Measurements from ENCODE around the gene NME7.
"Not testable (repeated sequence)": the region's sequence is repeated elsewhere in the genome, so short reads cannot be mapped to it uniquely, and the experiment has no call there.

The NME7 gene, protein sequence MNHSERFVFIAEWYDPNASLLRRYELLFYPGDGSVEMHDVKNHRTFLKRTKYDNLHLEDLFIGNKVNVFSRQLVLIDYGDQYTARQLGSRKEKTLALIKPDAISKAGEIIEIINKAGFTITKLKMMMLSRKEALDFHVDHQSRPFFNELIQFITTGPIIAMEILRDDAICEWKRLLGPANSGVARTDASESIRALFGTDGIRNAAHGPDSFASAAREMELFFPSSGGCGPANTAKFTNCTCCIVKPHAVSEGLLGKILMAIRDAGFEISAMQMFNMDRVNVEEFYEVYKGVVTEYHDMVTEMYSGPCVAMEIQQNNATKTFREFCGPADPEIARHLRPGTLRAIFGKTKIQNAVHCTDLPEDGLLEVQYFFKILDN

DNA sequence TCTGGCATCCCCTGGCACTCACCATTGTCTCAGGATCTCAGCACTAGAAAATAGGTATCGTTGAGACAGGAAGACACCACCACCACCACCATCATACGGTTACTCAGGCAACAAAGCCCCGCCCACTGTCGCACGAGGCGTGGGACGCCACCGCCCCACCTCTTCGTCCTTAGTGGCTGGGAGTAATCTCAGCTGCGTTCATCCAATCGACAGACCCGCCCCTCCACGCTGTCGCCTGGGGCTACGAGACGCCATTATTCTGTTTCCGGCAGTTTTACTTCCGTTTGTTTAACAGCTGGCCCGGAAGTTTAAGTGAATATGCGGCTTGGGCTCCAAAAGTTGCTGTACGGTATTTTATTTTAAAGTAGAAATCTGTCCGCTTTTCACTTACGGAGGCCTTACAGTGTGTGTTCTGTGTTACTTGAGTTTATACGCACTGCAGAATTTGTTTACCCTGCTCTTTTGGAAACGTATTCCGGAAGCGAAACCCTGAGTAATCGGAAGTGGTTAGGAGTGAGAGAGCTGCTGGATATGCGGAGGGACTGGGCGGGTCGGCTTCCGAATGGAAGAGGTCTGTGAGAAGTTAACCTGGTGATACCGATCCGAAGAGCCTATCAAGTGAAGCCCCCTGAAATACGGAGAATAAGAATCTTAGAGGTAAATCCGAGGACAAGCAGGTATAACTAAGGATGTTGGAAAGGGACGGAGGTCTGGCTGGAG, at the start of gene NME7, which contains the start of gene BLZF1:
NME7 (minus strand) TSS at position 112 of the 720 bp plus-strand sequence; CDS start at position 25, 87 bp downstream.
BLZF1 (plus strand) TSS at position 510 of the 720 bp plus-strand sequence. CDS start 1,328 bp downstream, outside the sequence.
- TF ChIP-seq, protein P1, sequence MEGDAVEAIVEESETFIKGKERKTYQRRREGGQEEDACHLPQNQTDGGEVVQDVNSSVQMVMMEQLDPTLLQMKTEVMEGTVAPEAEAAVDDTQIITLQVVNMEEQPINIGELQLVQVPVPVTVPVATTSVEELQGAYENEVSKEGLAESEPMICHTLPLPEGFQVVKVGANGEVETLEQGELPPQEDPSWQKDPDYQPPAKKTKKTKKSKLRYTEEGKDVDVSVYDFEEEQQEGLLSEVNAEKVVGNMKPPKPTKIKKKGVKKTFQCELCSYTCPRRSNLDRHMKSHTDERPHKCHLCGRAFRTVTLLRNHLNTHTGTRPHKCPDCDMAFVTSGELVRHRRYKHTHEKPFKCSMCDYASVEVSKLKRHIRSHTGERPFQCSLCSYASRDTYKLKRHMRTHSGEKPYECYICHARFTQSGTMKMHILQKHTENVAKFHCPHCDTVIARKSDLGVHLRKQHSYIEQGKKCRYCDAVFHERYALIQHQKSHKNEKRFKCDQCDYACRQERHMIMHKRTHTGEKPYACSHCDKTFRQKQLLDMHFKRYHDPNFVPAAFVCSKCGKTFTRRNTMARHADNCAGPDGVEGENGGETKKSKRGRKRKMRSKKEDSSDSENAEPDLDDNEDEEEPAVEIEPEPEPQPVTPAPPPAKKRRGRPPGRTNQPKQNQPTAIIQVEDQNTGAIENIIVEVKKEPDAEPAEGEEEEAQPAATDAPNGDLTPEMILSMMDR (IDR thresholded peaks at IDR 0.05; ENCODE audit: insufficient read depth, missing control alignments), result no peak
- DNase-seq (ENCODE audit: insufficient read length, low spot score), result peak; percentile 50
- peak; percentile 94 for FAIRE-seq

DNA sequence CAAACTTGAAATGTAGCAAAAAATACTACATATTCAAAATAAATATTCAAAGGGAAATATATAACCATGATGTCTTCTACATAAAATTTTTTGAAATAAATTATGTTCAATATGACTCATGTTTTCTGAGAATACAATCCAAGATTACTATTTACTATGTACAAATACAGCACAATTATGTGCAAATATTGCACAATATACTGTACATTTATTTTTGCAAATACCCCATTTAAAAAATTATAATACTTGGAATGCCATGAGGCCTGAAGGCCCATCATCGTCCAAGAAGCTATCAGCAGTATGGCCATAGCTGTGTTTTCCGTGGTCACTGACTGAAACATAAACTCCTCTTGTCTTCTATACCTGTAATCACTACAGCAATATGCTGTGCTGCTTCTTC, 47.4 kb upstream of the NME7 start:
- TF ChIP-seq, protein P1 (IDR thresholded peaks at IDR 0.05; ENCODE audit: insufficient read depth, missing control alignments), result no peak
- FAIRE-seq (no peak), DNase-seq (ENCODE audit: insufficient read length, low spot score) (no peak)

DNA sequence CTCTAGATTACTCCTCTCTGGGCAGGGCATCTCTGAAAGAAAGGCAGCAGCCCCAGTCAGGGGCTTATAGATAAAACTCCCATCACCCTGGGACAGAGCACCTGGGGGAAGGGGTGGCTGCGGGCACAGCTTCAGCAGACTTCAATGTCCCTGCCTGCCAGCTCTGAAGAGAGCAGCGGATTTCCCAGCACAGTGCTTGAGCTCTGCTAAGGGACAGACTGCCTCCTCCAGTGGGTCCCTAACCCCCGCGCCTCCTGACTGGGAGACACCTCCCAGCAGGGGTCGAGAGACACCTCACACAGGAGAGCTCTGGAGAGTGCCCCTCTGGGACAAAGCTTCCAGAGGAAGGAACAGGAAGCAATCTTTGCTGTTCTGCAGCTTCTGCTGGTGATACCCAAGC, 40.7 kb upstream of the NME7 start:
- FAIRE-seq; DNase-seq (ENCODE audit: insufficient read length, low spot score): not testable (repeated sequence)

DNA sequence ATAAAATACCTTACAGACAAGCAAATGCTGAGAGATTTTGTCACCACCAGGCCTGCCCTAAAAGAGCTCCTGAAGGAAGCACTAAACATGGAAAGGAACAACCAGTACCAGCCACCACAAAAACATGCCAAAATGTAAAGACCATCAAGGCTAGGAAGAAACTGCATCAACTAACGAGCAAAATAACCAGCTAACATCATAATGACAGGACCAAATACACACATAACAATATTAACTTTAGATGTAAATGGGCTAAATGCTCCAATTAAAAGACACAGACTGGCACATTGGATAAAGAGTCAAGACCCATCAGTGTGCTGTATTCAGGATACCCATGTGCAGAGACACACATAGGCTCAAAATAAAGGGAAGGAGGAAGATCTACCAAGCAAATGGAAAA, 35.0 kb upstream of the NME7 start:
- not testable (repeated sequence) for FAIRE-seq

DNA sequence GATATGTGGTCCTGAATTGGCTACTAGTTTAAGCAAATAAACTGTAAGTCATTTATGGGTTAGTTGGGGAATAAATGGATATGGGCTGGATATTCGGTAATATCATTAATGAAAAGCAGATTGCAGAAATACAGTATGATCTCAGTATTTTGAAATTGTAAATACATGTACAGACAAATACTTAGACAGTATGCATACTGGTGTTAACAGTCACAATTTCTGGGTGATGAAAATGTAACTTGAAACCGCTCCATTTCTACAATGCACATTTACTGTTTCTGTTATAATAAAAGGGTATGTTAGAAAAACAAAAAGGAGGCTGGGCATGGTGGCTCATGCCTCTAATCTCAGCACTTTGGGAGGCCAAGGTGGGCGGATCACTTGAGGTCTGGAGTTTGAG, 28.4 kb upstream of the NME7 start:
- FAIRE-seq, result no peak

More for the DNA sequence above, 35.0 kb upstream of the NME7 start:
- not testable (repeated sequence) for DNase-seq (ENCODE audit: insufficient read length, low spot score)

DNA sequence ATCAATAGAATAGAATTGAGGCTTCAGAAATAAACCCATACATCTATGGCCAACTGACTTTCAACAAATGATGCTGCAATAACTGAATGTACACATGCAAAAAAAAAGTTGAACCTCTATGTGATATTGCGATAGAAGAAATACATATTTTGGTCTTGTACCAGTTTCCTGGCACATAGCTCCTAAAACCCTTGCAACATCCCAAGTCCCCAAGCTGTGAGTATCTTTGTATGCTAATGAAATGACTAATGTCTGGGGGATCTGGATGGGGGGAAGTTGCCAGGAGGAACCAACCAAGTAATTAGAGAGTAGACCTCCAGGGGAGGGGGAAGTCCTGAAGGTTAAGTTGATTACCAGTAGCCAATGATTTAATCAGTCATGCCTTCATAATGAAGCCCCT, 24.8 kb upstream of the NME7 start:
- FAIRE-seq (no peak), DNase-seq (ENCODE audit: insufficient read length, low spot score) (no peak)
- TF ChIP-seq, protein P1 (IDR thresholded peaks at IDR 0.05; ENCODE audit: insufficient read depth, missing control alignments), result no peak

More for the DNA sequence above, 28.4 kb upstream of the NME7 start:
- TF ChIP-seq, protein P1 (IDR thresholded peaks at IDR 0.05; ENCODE audit: insufficient read depth, missing control alignments), result no peak
- no peak for DNase-seq (ENCODE audit: insufficient read length, low spot score)

DNA sequence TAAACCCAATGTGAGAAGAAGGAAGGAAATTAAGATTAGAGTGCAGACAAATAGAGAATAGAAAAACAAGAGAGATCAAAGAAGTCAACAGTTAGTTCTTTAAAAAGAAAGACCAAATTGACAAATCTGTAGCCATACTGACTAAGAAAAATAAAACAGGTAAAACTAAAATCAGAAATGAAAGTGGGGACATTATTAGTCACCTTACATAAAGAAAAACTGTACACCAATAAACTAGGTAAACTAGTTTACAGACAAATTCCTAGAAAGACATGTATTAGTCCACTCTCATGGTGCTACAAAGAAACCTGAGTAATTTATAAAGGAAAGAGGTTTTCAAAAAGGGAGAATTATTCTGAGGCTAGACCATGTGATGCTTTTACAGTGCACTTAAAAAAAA, 22.7 kb upstream of the NME7 start:
- FAIRE-seq (peak; percentile 53), DNase-seq (ENCODE audit: insufficient read length, low spot score) (no peak)
- TF ChIP-seq, protein P1 (IDR thresholded peaks at IDR 0.05; ENCODE audit: insufficient read depth, missing control alignments), result no peak

DNA sequence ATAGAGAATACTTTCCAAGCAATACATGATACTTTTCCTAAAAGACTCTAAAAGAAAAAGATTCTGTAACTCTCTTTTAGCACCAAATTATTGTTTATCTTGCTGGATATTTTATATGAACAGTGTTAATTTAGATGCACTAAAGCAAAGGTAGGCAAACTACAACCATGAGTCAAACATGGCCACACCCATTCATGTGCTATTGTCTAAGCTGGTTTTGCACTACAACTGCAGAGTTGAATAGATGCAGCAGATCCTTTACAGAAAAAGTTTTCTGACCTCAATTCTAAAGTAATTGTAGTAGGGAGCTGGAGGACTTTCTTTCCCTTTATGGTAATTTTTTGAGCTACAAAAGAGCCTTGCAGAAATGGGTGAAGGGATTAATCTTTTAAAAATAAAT, 19.8 kb upstream of the NME7 start:
- no peak for FAIRE-seq
- TF ChIP-seq, protein P1 (IDR thresholded peaks at IDR 0.05; ENCODE audit: insufficient read depth, missing control alignments), result no peak
- no peak for DNase-seq (ENCODE audit: insufficient read length, low spot score)
